GM21576 (cell line): Measurements from ENCODE around the gene GCNT2.
"Not testable (repeated sequence)": the region's sequence is repeated elsewhere in the genome, so short reads cannot be mapped to it uniquely, and the experiment has no call there.

ENCODE experiments used
- ATAC-seq: cut with Tn5 transposase; IDR thresholded peaks from one replicate; pipeline ENCODE4 v1.9.1; 2021; ENCODE audit warnings: mild to moderate bottlenecking, moderate library complexity; ENCODE audit not compliant: unreplicated experiment

The GCNT2 gene

GRCh38 chr6:10543488-10543887 is 22.3 kb downstream of the GCNT2 start:
- ATAC-seq: no peak

GRCh38 chr6:10545482-10545881 is 24.3 kb downstream of the GCNT2 start:
- no peak for ATAC-seq

GRCh38 chr6:10547809-10548208 is 26.7 kb downstream of the GCNT2 start:
- ATAC-seq: no peak

GRCh38 chr6:10550764-10551163 is 29.6 kb downstream of the GCNT2 start:
- ATAC-seq: no peak

GRCh38 chr6:10552270-10552810 is 31.2 kb downstream of the GCNT2 start:
- ATAC-seq: no peak

DNA sequence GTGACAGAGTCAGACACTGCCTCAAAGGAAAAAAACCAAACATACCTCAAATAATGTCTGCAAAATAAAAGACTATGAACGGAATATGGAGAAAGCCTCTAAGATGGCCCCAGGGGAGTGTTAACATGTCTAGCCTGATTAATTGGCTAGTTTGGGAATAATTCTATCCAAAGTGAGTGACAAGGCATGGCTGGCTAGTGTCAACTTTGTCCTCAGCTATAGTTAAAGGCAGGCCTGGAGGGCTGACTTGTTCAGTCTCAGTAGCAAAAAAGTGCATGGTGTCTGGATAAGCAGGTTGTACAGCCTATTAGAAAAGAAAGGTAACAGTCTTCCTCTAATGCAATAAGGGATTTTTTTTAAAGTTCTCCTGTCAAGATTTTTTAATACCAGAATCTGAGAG is 32.7 kb downstream of the GCNT2 start:
- no peak for ATAC-seq

DNA sequence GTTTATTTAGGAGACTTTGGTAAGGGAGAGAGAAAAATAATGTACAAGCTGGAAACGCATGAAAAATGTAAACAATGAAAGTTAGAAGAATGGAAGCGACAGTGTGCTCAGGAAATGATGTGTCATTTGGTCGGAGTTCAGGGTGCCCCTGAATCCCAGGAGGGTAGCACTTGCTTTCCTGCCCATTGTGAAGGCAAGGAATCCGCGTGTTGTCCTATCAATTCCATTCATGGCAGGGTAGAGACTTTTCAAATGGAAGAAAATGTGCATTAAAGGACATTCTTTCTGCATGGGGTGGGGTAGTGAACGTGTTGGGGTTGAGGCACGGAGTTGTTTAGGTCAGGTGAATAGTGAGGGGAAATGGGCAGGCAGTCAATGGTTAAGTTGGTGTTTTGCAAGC is 33.7 kb downstream of the GCNT2 start:
- no peak for ATAC-seq

- ATAC-seq: no peak
These were observed 34.6 kb downstream of the GCNT2 start for GRCh38 chr6:10555625-10556309.

- no peak for ATAC-seq
These were observed 35.4 kb downstream of the GCNT2 start for GRCh38 chr6:10556589-10556988.

- ATAC-seq: no peak
These were observed 35.8 kb downstream of the GCNT2 start for GRCh38 chr6:10556992-10557391.

DNA sequence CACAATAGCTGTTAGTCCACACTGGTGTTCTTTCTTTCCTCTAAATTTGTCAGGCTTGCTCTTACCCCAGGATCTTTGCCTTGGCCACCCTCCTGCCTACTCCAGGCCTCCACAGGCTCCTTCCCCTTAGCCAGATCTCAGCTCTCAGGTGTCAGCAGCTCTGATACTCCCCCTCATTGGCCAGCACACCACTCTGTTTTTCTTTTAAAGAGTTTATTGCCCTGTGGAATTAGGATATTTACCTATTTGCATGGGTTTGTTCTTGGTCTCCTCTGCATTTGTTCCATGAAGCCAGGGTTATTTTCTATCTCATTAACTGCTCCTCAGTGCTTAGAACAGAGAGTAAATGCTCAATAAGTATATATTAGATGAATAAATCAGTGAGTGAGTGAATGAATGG is 36.8 kb downstream of the GCNT2 start:
- ATAC-seq: no peak

- ATAC-seq: no peak
These were observed 37.4 kb downstream of the GCNT2 start for GRCh38 chr6:10558565-10558964.

GRCh38 chr6:10559522-10560152 is 38.5 kb downstream of the GCNT2 start:
- ATAC-seq: no peak

DNA sequence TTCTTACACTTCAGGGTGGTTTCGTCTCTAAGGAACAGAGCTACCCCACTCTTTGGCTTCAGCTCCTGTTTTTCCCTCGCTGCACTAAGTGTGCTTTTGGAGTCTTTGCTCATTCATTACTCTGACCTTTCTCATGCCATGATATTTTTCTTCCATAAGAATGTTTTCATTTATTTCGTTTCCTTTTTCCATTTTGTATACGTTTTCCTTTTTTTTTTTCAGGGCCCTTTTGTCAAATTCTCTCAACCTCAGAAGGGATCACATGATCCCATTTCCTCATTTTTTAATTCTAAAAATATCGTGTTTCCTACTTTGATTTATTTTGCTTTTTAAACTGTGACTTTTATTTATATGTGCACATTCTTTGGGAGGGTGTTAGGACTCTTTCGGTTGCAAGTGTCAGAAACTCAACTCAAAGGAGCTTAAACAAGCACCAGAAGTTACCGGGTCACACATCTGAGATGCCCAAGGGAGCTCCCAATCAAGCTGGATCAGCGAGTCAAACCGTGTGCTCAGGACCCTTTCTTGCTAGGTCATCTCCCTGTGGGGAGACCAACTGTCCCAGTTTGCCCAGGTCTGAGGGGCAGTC is 40.6 kb downstream of the GCNT2 start:
- ATAC-seq: no peak

- no peak for ATAC-seq
These were observed 44.0 kb downstream of the GCNT2 start for GRCh38 chr6:10564975-10565673.

DNA sequence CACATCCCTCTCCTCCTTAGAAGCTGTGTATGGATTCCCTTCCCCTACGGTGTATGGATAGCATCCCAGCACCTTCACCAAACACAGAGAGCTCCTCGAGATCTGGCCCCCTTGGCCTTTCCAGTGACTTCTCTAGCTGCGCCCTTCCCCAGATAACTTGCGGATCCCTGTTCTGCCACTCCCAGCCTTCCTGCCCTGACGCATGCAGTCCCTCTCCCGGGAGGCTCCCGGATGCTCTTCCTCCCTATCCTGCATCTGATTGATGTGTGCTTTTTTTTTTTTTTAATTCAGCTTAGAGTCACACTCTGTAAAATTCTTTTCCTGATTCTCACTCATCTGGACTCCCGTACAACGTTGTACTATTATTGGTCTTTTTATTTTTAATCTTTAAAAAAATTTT is 44.8 kb downstream of the GCNT2 start:
- ATAC-seq: no peak

DNA sequence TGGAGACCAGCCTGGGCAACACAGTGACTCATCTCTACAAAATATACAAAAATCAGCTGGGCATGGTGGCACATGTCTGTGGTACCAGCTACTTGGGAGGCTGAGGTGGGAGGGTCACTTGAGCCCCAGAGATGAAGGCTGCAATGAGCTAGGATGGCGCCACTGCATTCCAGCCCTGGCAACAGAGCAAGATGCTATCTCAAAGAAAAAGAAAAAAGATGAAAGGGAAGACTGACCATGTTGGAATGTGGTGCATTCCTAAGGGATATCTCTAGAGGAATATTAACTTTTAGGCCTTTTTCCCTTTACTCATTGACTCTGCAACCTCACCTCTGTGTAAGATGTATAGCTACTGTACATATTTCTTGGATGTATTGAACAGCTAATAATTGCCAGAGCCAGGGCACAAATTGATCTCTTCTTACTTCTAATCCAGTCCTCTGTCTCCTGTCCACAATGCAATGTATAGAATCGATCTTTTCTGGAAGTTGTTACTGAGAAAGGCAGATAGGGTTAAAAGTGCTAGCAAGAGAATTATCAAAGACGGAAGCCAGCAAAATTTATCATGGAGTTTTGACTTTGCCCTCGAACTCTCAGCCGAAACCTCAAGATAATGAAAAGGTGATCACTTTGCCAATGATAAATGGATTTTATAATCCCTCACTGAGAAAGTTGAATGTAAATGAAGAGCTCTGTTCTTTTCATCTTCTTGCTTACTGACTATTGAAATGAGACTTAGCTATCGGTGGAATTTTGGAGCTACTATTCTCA is 46.3 kb downstream of the GCNT2 start:
- ATAC-seq: no peak

- ATAC-seq: no peak
These were observed 48.4 kb downstream of the GCNT2 start for GRCh38 chr6:10569392-10570127.

- not testable (repeated sequence) for ATAC-seq
These were observed 54.4 kb downstream of the GCNT2 start for GRCh38 chr6:10575519-10575918.

GRCh38 chr6:10576226-10576625 is 55.1 kb downstream of the GCNT2 start:
- ATAC-seq: no peak
